GM12864 (cell line): ENCODE measurements around the gene VENTX.

Source experiments
- DNase-seq: peaks from one replicate; pipeline ENCODE4 v3.0.0-alpha.2; 2011; ENCODE audit warnings: low read depth
- H3K4me3 ChIP-seq: 2 replicates; pipeline ENCODE4 v1.5.1; 2011; ENCODE audit warnings: mild to moderate bottlenecking, low read depth, low read length, control low read depth
- CTCF ChIP-seq: IDR thresholded peaks from 2 replicates; pipeline ENCODE4 v1.5.1; 2011; ENCODE audit warnings: low read depth, mild to moderate bottlenecking, moderate library complexity, low read length, control low read depth, inconsistent platforms; ENCODE audit errors: missing control alignments

VENTX gene

GRCh38 chr10:133207041-133207600 lies 30.5 kb upstream of the VENTX start:
- H3K4me3 ChIP-seq: no peak overlapping the region
- no peak for DNase-seq
- TF ChIP-seq CTCF: no peak

- H3K4me3 ChIP-seq: no peak overlapping the region
- DNase-seq: no peak
- TF ChIP-seq CTCF: no peak
Measured at GRCh38 chr10:133207627-133208026, 30.0 kb upstream of the VENTX start.

- TF ChIP-seq CTCF: no peak
- DNase-seq: no peak
- H3K4me3 ChIP-seq: no peak overlapping the region
Measured at GRCh38 chr10:133208466-133208865, 29.2 kb upstream of the VENTX start.

GRCh38 chr10:133209117-133209516 lies 28.5 kb upstream of the VENTX start:
- no peak overlapping the region for H3K4me3 ChIP-seq
- no peak for TF ChIP-seq CTCF
- DNase-seq: no peak

- no peak for DNase-seq
- TF ChIP-seq CTCF: no peak
- no peak overlapping the region for H3K4me3 ChIP-seq
Measured at GRCh38 chr10:133209641-133210040, 28.0 kb upstream of the VENTX start.

GRCh38 chr10:133210398-133211140 lies 27.1 kb upstream of the VENTX start:
- TF ChIP-seq CTCF: no peak
- no peak for DNase-seq
- H3K4me3 ChIP-seq: no peak overlapping the region

- DNase-seq: no peak
- no peak overlapping the region for H3K4me3 ChIP-seq
- no peak for TF ChIP-seq CTCF
Measured at GRCh38 chr10:133211141-133211830, 26.4 kb upstream of the VENTX start.
